K562 (cell line): ENCODE data around the gene RALY. TPM values are rescaled to one million over a fixed set of nuclear protein-coding genes. Genes with fewer than 3 reads are reported as not detected.
A peak's percentile ranks its signal among the peaks of the same experiment; 100 is the strongest.

Experiments used
- ATF7 ChIP-seq: fragments of 450-650 bp; IDR thresholded peaks from 2 replicates; pipeline ENCODE4 v1.7.1; 2014; ENCODE audit warnings: mild to moderate bottlenecking, moderate library complexity
- BCLAF1 ChIP-seq, 2 experiments: fragments of 450-650 bp in 1 of 2; IDR thresholded peaks; 2 replicates each; pipeline ENCODE4 v1.6.1; 2011 to 2017; ENCODE audit warnings: low read depth in 2 of 2, antibody characterized with exemption in 1 of 2, borderline replicate concordance in 1 of 2, low read length in 1 of 2, mild to moderate bottlenecking in 1 of 2, mixed read lengths in 1 of 2; ENCODE audit not compliant: control insufficient read depth in 1 of 2
- CHD1 ChIP-seq: fragments of 200-600 bp; sonication (generic); IDR thresholded peaks from one replicate; pipeline ENCODE4 v1.6.1; 2012; ENCODE audit warnings: mild to moderate bottlenecking, moderate library complexity, low read length, inconsistent platforms
- CHD4 ChIP-seq: fragments of 200-600 bp; sonication (generic); IDR thresholded peaks from 3 replicates; pipeline ENCODE4 v1.6.1; 2012; ENCODE audit warnings: low read depth, mild to moderate bottlenecking, mixed read lengths, low read length, inconsistent platforms; ENCODE audit not compliant: insufficient read depth, insufficient replicate concordance, poor library complexity, severe bottlenecking
- CTCFL ChIP-seq: IDR thresholded peaks from 2 replicates; pipeline ENCODE4 v1.6.1; 2011; ENCODE audit warnings: borderline replicate concordance, low read depth, mild to moderate bottlenecking, moderate library complexity, low read length; ENCODE audit not compliant: insufficient read depth, poor library complexity, severe bottlenecking
- DACH1 ChIP-seq: fragments of 450-650 bp; IDR thresholded peaks from 2 replicates; pipeline ENCODE4 v1.6.1; 2018; ENCODE audit not compliant: partially characterized antibody
- DMBX1 ChIP-seq: fragments of 250-450 bp; sonication (Bioruptor Pico); IDR thresholded peaks from 2 replicates; pipeline ENCODE4 v1.8.0; 2022; ENCODE audit warnings: inconsistent platforms, mild to moderate bottlenecking, moderate library complexity, borderline replicate concordance
- HMGXB4 ChIP-seq: sonication (generic); formaldehyde crosslinking; IDR thresholded peaks from 2 replicates; pipeline ENCODE4 v1.8.1; 2023; ENCODE audit warnings: mild to moderate bottlenecking, missing genetic modification reagents
- MCM3 ChIP-seq: fragments of 450-650 bp; IDR thresholded peaks from 2 replicates; pipeline ENCODE4 v1.6.1; 2016
- MEF2D ChIP-seq: conservative IDR thresholded peaks from 2 replicates; pipeline ENCODE4 v1.6.1; 2016; ENCODE audit warnings: low read depth, missing genetic modification characterization, missing compliant biosample characterization
- NCOA1 ChIP-seq: fragments of 450-650 bp; IDR thresholded peaks from 2 replicates; pipeline ENCODE4 v1.6.1; 2016; ENCODE audit warnings: low read depth
- PPARD ChIP-seq: fragments of 250-450 bp; sonication (Bioruptor Pico); IDR thresholded peaks from 2 replicates; pipeline ENCODE4 v1.8.0; 2022; ENCODE audit warnings: inconsistent platforms, mild to moderate bottlenecking, moderate library complexity
- SIN3B ChIP-seq: fragments of 450-650 bp; IDR thresholded peaks from 2 replicates; pipeline ENCODE4 v1.6.1; 2017; ENCODE audit warnings: low read depth, mild to moderate bottlenecking, moderate library complexity
- SPI1 ChIP-seq: IDR thresholded peaks from 2 replicates; pipeline ENCODE4 v1.6.1; 2011; ENCODE audit warnings: low read depth, low read length, control low read depth, borderline replicate concordance
- TEAD1 ChIP-seq, 2 experiments: fragments of 450-650 bp in 1 of 2; sonication (generic) in 1 of 2; formaldehyde crosslinking; IDR thresholded peaks; 2 replicates each; pipeline versions ENCODE4 v1.4.0 to v1.8.0; 2020 to 2022; ENCODE audit warnings: mild to moderate bottlenecking in 2 of 2, missing genetic modification reagents in 1 of 2
- ZC3H4 ChIP-seq: sonication (generic); formaldehyde crosslinking; IDR thresholded peaks from 2 replicates; pipeline ENCODE4 v1.9.0; 2021; ENCODE audit warnings: missing genetic modification reagents, borderline replicate concordance
- ZNF277 ChIP-seq: fragments of 250-450 bp; sonication (Bioruptor Pico); IDR thresholded peaks from 2 replicates; pipeline ENCODE4 v1.8.0; 2022; ENCODE audit warnings: inconsistent platforms, mild to moderate bottlenecking, moderate library complexity, borderline replicate concordance
- ZNF282 ChIP-seq: sonication (generic); formaldehyde crosslinking; IDR thresholded peaks from 2 replicates; pipeline ENCODE4 v1.8.1; 2023; ENCODE audit warnings: missing genetic modification reagents
- ZNF511 ChIP-seq: sonication (generic); formaldehyde crosslinking; IDR thresholded peaks from 2 replicates; pipeline ENCODE4 v1.8.0; 2022; ENCODE audit warnings: mild to moderate bottlenecking, missing genetic modification reagents
- polyA plus RNA-seq, 8 experiments: library from polyadenylated mRNA; depleted of rRNA in 4 of 8; stranded (reverse) in 5 of 8; unstranded in 3 of 8; fragments of >200 nt; fragmentation: Nextera tagmentation in 2 of 8; fragmentation: Illumina TruSeq in 1 of 8; extraction: Ambion mirVana in 2 of 8; extraction: Trizol in 1 of 8; gene quantifications; 2 replicates each; pipeline versions ENCODE4 v1.2.1 to v1.2.3, GENCODE V29; 2011 to 2014; ENCODE audit warnings: inconsistent platforms in 1 of 8, missing spikeins in 1 of 8
- total RNA-seq, 7 experiments: library from RNA; depleted of rRNA in 6 of 7; stranded (reverse); fragments of >200 nt in 6 of 7; fragmentation: Illumina TruSeq in 2 of 7; extraction: Trizol in 2 of 7; gene quantifications; 2 replicates each; pipeline versions ENCODE4 v1.2.1 to v1.2.3, GENCODE V29; 2011 to 2021; ENCODE audit warnings: low replicate concordance in 1 of 7

RALY gene
- total and polyA plus RNA-seq, 9 of the 15 experiments (the other 6 are each of a cell fraction or from before 2014, with no cell fraction given): 0.80 to 207 (median 128) TPM

GRCh38 chr20:34085544-34086040 lies 91.9 kb downstream of the RALY start (continued):
- no peak for TF ChIP-seq DMBX1 (CRISPR knock-in tag)
- no peak for TF ChIP-seq MCM3
- TF ChIP-seq TEAD1 (CRISPR knock-in tag; IDR thresholded peaks at IDR 0.05): no peak
- TF ChIP-seq CHD4: no peak
- no peak for TF ChIP-seq BCLAF1 (IDR thresholded peaks at IDR 0.05; ENCODE audit: borderline replicate concordance in 1 of 2, control insufficient read depth in 1 of 2, low read depth in 2 of 2, low read length in 1 of 2)
- no peak for TF ChIP-seq HMGXB4
- no peak for TF ChIP-seq ZC3H4
- TF ChIP-seq ZNF277: no peak
- TF ChIP-seq NCOA1: peak; percentile 52; the same call in 1 of the 2 replicates
- TF ChIP-seq SPI1: no peak
- TF ChIP-seq ZNF511 (CRISPR knock-in tag): no peak
- no peak for TF ChIP-seq PPARD
- no peak for TF ChIP-seq ZNF282 (CRISPR knock-in tag)
- no peak for TF ChIP-seq CHD1
- TF ChIP-seq DACH1: no peak
- peak; percentile 60; the same call in 1 of the 2 replicates for TF ChIP-seq MEF2D (tag)
- TF ChIP-seq CTCFL: no peak
- TF ChIP-seq SIN3B: no peak
- no peak; the same call in 1 of the 2 replicates for TF ChIP-seq ATF7
